Measurements from ENCODE around the gene SLC22A1.

- TF ChIP-seq, protein P1, sequence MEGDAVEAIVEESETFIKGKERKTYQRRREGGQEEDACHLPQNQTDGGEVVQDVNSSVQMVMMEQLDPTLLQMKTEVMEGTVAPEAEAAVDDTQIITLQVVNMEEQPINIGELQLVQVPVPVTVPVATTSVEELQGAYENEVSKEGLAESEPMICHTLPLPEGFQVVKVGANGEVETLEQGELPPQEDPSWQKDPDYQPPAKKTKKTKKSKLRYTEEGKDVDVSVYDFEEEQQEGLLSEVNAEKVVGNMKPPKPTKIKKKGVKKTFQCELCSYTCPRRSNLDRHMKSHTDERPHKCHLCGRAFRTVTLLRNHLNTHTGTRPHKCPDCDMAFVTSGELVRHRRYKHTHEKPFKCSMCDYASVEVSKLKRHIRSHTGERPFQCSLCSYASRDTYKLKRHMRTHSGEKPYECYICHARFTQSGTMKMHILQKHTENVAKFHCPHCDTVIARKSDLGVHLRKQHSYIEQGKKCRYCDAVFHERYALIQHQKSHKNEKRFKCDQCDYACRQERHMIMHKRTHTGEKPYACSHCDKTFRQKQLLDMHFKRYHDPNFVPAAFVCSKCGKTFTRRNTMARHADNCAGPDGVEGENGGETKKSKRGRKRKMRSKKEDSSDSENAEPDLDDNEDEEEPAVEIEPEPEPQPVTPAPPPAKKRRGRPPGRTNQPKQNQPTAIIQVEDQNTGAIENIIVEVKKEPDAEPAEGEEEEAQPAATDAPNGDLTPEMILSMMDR (IDR thresholded peaks at IDR 0.05): no peak
- TF ChIP-seq POLR2A (IDR thresholded peaks at IDR 0.05) (no peak), POLR2AphosphoS5 (IDR thresholded peaks at IDR 0.05; ENCODE audit: insufficient read depth in 1 of 2, low read depth in 1 of 2) (no peak)
Observed at GRCh38 chr6:160106701-160107100, 14.9 kb upstream of the SLC22A1 start.

All from vagina (tissue), 2 donors.